Measurements from ENCODE around the gene MDGA2.

DNA sequence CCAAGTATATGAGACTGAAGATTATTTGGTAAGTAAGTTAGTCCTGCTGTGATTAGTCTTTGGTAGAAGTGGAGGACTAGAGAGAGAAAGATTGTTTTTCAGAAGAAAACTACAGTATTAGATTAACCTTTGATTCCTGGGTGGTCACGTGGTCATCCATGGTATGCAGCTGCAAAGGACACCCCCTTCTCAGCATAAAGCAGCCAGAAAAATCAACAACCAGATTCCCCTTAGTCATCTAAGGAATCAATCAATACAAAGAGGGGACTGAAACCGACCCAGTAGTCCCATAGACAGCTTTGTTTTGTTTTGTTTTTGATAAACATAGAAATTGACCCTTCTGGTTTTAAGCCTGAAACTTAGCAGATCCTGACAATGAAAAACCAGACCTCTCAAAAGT, 30.3 kb upstream of the MDGA2 start:
- TF ChIP-seq POLR2A (IDR thresholded peaks at IDR 0.05; ENCODE audit: low read depth, low read length), result no peak
- TF ChIP-seq POLR2AphosphoS5 (IDR thresholded peaks at IDR 0.05; ENCODE audit: low read depth, low read length), result no peak
